H9 (cell line): ENCODE results near the gene MAP2K2. TPM values are rescaled to one million over a fixed set of nuclear protein-coding genes. Genes with fewer than 3 reads are reported as not detected.

ENCODE experiments used
- DNase-seq: peaks from one replicate; pipeline ENCODE4 v3.0.0-alpha.2; 2017
- H2AFZ ChIP-seq: one replicate; pipeline ENCODE4 v1.6.1; 2013; ENCODE audit warnings: mild to moderate bottlenecking, low read length, control low read depth, moderate library complexity
- H2AK5ac ChIP-seq: 2 replicates; pipeline ENCODE4 v1.6.1; 2013; ENCODE audit warnings: low read length, control low read depth, mixed read lengths; ENCODE audit not compliant: insufficient read length
- H2BK120ac ChIP-seq: one replicate; pipeline ENCODE4 v1.6.1; 2013; ENCODE audit warnings: low read depth, mild to moderate bottlenecking, low read length, control low read depth, inconsistent platforms; ENCODE audit not compliant: poor library complexity, severe bottlenecking
- H2BK12ac ChIP-seq: 2 replicates; pipeline ENCODE4 v1.6.1; 2013; ENCODE audit warnings: low read length, control low read depth, mixed read lengths, low read depth; ENCODE audit not compliant: insufficient read length
- H2BK15ac ChIP-seq: 2 replicates; pipeline ENCODE4 v1.6.1; 2013; ENCODE audit warnings: low read depth, low read length, control low read depth
- H2BK20ac ChIP-seq: one replicate; pipeline ENCODE4 v1.6.1; 2013; ENCODE audit warnings: low read depth, mild to moderate bottlenecking, low read length, control low read depth, inconsistent platforms; ENCODE audit not compliant: poor library complexity, severe bottlenecking
- H2BK5ac ChIP-seq: 2 replicates; pipeline ENCODE4 v1.6.1; 2013; ENCODE audit warnings: low read length, control low read depth, mixed read lengths; ENCODE audit not compliant: insufficient read length
- H3K14ac ChIP-seq: 2 replicates; pipeline ENCODE4 v1.6.1; 2013; ENCODE audit warnings: low read length, control low read depth; ENCODE audit not compliant: insufficient read depth
- H3K18ac ChIP-seq: 2 replicates; pipeline ENCODE4 v1.6.1; 2013; ENCODE audit warnings: low read depth, mild to moderate bottlenecking, mixed read lengths, low read length, control low read depth; ENCODE audit not compliant: insufficient read length
- H3K23ac ChIP-seq: 2 replicates; pipeline ENCODE4 v1.6.1; 2013; ENCODE audit warnings: low read length, control low read depth, mixed read lengths, low read depth; ENCODE audit not compliant: insufficient read length
- H3K23me2 ChIP-seq: 2 replicates; pipeline ENCODE4 v1.6.1; 2013; ENCODE audit warnings: low read depth, mild to moderate bottlenecking, mixed read lengths, low read length, control low read depth; ENCODE audit not compliant: insufficient read length, poor library complexity, severe bottlenecking
- H3K27ac ChIP-seq: 2 replicates; pipeline ENCODE4 v1.5.1; 2013; ENCODE audit warnings: low read length, control low read depth, mixed read lengths, low read depth; ENCODE audit not compliant: insufficient read length
- H3K27me3 ChIP-seq: 2 replicates; pipeline ENCODE4 v1.6.1; 2013; ENCODE audit warnings: low read length, control low read depth, inconsistent platforms; ENCODE audit not compliant: insufficient read depth
- H3K4ac ChIP-seq: 2 replicates; pipeline ENCODE4 v1.6.1; 2013; ENCODE audit warnings: low read depth, mild to moderate bottlenecking, control low read depth, inconsistent platforms, low read length, moderate library complexity
- H3K4me1 ChIP-seq: 2 replicates; pipeline ENCODE4 v1.6.1; 2013; ENCODE audit warnings: low read length, control low read depth, inconsistent platforms; ENCODE audit not compliant: insufficient read depth
- H3K4me2 ChIP-seq: 2 replicates; pipeline ENCODE4 v1.6.1; 2013; ENCODE audit warnings: low read length, control low read depth, mixed read lengths; ENCODE audit not compliant: insufficient read length, insufficient read depth
- H3K56ac ChIP-seq: 2 replicates; pipeline ENCODE4 v1.6.1; 2013; ENCODE audit warnings: low read depth, mild to moderate bottlenecking, mixed read lengths, low read length, control low read depth; ENCODE audit not compliant: insufficient read length
- H3K79me1 ChIP-seq: 2 replicates; pipeline ENCODE4 v1.6.1; 2013; ENCODE audit warnings: low read depth, mild to moderate bottlenecking, moderate library complexity, low read length, control low read depth, inconsistent platforms; ENCODE audit not compliant: insufficient read depth, poor library complexity, severe bottlenecking
- H3K79me2 ChIP-seq: 2 replicates; pipeline ENCODE4 v1.6.1; 2013; ENCODE audit warnings: low read length, control low read depth, inconsistent platforms; ENCODE audit not compliant: insufficient read depth
- H3K9ac ChIP-seq: 2 replicates; pipeline ENCODE4 v1.6.1; 2013; ENCODE audit warnings: low read length, control low read depth, mixed read lengths; ENCODE audit not compliant: insufficient read length; ENCODE audit errors: extremely low read depth
- H3K9me3 ChIP-seq: one replicate; pipeline ENCODE4 v1.6.1; 2013; ENCODE audit warnings: low read depth, low read length, inconsistent platforms; ENCODE audit not compliant: control insufficient read depth
- H3T11ph ChIP-seq: one replicate; pipeline ENCODE4 v1.6.1; 2013; ENCODE audit warnings: mild to moderate bottlenecking, low read length, control low read depth, inconsistent platforms
- H4K20me1 ChIP-seq: one replicate; pipeline ENCODE4 v1.6.1; 2013; ENCODE audit not compliant: control insufficient read depth, insufficient read length, insufficient read depth
- H4K5ac ChIP-seq: 2 replicates; pipeline ENCODE4 v1.6.1; 2013; ENCODE audit warnings: low read depth, mild to moderate bottlenecking, mixed read lengths, low read length, control low read depth; ENCODE audit not compliant: insufficient read length
- H4K8ac ChIP-seq: replicated peaks from 2 replicates; pipeline ENCODE4 v1.6.1; 2013; ENCODE audit warnings: low read length, control low read depth, mixed read lengths, low read depth; ENCODE audit not compliant: insufficient read length
- H4K91ac ChIP-seq: 2 replicates; pipeline ENCODE4 v1.6.1; 2013; ENCODE audit warnings: low read depth, mild to moderate bottlenecking, moderate library complexity, mixed read lengths, low read length, control low read depth; ENCODE audit not compliant: insufficient read length
- H3K27ac Mint-ChIP-seq, 3 experiments: 2 replicates in 2 of 3; 3 replicates in 1 of 3; pipeline ENCODE4 v1.8.0; 2020 to 2021; ENCODE audit warnings: mixed read lengths in 3 of 3, mild to moderate bottlenecking in 1 of 3, moderate library complexity in 1 of 3
- H3K27me3 Mint-ChIP-seq: 2 replicates; pipeline ENCODE4 v1.8.0; 2021; ENCODE audit warnings: low read depth, mild to moderate bottlenecking, moderate library complexity, mixed read lengths
- H3K36me3 Mint-ChIP-seq, 3 experiments: 2 replicates in 2 of 3; 3 replicates in 1 of 3; pipeline ENCODE4 v1.8.0; 2020 to 2021; ENCODE audit warnings: low read depth in 3 of 3, mixed read lengths in 3 of 3; ENCODE audit not compliant: insufficient read depth in 1 of 3
- H3K4me1 Mint-ChIP-seq, 2 experiments: 2 replicates each; pipeline ENCODE4 v1.8.0; 2020; ENCODE audit warnings: mixed read lengths in 2 of 2
- H3K4me3 Mint-ChIP-seq, 2 experiments: 2 replicates in 1 of 2; 3 replicates in 1 of 2; pipeline ENCODE4 v1.8.0; 2020 to 2021; ENCODE audit warnings: mild to moderate bottlenecking in 2 of 2, mixed read lengths in 2 of 2, moderate library complexity in 1 of 2
- H3K9me3 Mint-ChIP-seq, 2 experiments: 2 replicates in 1 of 2; 3 replicates in 1 of 2; pipeline ENCODE4 v1.8.0; 2020; ENCODE audit warnings: mild to moderate bottlenecking in 2 of 2, mixed read lengths in 2 of 2, moderate library complexity in 1 of 2
- WGBS: extraction: QIAGEN DNeasy Blood & Tissue Kit; methylation state at CpG from one replicate; pipeline ENCODE4 v1.1.7; 2013; ENCODE audit warnings: missing lambda C conversion rate, low lambda C conversion rate, mixed read lengths; ENCODE audit not compliant: insufficient read length; ENCODE audit errors: extremely low coverage; 5-methylcytosine and 5-hydroxymethylcytosine counted together
- total RNA-seq: library from RNA; stranded (reverse); gene quantifications from 2 replicates; pipeline ENCODE4 v1.2.1, GENCODE V29; 2021
- TF ChIP-seq, protein P1 (sequence below): fragments of 200-600 bp; sonication (generic); conservative IDR thresholded peaks from 3 replicates; pipeline ENCODE4 v1.8.0; 2021; ENCODE audit warnings: antibody characterized with exemption, mild to moderate bottlenecking

MAP2K2 gene
- total RNA-seq, 1 experiment from 2014 or later: 167 TPM

DNA sequence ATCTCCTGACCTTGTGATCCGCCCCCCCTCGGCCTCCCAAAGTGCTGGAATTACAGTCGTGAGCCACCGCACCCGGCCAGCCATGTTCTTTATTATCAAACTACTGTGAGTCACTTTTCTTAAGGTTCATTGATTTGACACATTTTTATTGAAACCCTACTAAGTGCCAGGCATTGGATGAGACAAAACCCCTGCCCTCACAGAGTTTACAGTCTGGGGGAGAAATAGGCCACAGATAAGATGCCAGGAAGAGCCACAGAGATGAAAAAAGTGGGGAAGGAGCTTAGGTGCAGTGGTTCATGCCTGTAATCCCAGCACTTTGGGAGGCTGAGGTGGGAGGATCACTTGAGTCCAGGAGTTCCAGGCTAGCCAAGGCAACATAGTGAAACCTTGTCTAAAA, 14.5 kb upstream of the MAP2K2 start:
- no peaks in the 10 kb centered on the region for H3K79me2 ChIP-seq
- no CpG with 5 or more reads among the region's 5 CpGs for whole genome bisulfite sequencing
- no peaks in the 10 kb centered on the region; a peak in 1 of 5 replicates for H3K9me3 Mint-ChIP-seq
- no peak overlapping the region for H2BK20ac ChIP-seq
- H3K9me3 ChIP-seq: no peaks in the 10 kb centered on the region
- H3K4me2 ChIP-seq: no peak overlapping the region
- no peak overlapping the region for H2BK15ac ChIP-seq
- H3K23me2 ChIP-seq: no peaks in the 10 kb centered on the region
- no peaks in the 10 kb centered on the region for H3K27me3 ChIP-seq
- no peaks in the 10 kb centered on the region; the same call in 1 of the 2 replicates for H3K4me1 ChIP-seq
- no peaks in the 10 kb centered on the region for H4K20me1 ChIP-seq
- no peak for DNase-seq
- TF ChIP-seq, protein P1, sequence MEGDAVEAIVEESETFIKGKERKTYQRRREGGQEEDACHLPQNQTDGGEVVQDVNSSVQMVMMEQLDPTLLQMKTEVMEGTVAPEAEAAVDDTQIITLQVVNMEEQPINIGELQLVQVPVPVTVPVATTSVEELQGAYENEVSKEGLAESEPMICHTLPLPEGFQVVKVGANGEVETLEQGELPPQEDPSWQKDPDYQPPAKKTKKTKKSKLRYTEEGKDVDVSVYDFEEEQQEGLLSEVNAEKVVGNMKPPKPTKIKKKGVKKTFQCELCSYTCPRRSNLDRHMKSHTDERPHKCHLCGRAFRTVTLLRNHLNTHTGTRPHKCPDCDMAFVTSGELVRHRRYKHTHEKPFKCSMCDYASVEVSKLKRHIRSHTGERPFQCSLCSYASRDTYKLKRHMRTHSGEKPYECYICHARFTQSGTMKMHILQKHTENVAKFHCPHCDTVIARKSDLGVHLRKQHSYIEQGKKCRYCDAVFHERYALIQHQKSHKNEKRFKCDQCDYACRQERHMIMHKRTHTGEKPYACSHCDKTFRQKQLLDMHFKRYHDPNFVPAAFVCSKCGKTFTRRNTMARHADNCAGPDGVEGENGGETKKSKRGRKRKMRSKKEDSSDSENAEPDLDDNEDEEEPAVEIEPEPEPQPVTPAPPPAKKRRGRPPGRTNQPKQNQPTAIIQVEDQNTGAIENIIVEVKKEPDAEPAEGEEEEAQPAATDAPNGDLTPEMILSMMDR: no peak
- no peak overlapping the region for H4K91ac ChIP-seq
- H2AK5ac ChIP-seq: no peak overlapping the region
- no peak overlapping the region for H4K8ac ChIP-seq
- no peak overlapping the region for H3K23ac ChIP-seq
- H3K9ac ChIP-seq: no peak overlapping the region
- no peak overlapping the region for H3K4ac ChIP-seq
- no peak overlapping the region for H2BK12ac ChIP-seq
- peaks cover 2 to 8% of the 10 kb centered on the region in 2 experiments; a peak in 3 of 4 replicates for H3K4me1 Mint-ChIP-seq
- H4K5ac ChIP-seq: no peak overlapping the region
- H3K27me3 Mint-ChIP-seq: peaks cover 13% of the 10 kb centered on the region
- H3K4me3 Mint-ChIP-seq: no peak overlapping the region
- H3T11ph ChIP-seq: no peak overlapping the region
- no peaks in the 10 kb centered on the region for H3K36me3 Mint-ChIP-seq
- no peak overlapping the region for H3K56ac ChIP-seq
- H2AFZ ChIP-seq: no peak overlapping the region
- H2BK120ac ChIP-seq: no peak overlapping the region
- no peaks in the 10 kb centered on the region for H3K79me1 ChIP-seq
- H3K18ac ChIP-seq: no peak overlapping the region
- H3K27ac Mint-ChIP-seq: no peak overlapping the region
- H3K27ac ChIP-seq: no peak overlapping the region
- no peak overlapping the region for H2BK5ac ChIP-seq
- no peak overlapping the region for H3K14ac ChIP-seq
